GM10847 (cell line): ENCODE measurements around the gene UBLCP1.

Source experiments
- POLR2A ChIP-seq: IDR thresholded peaks from 2 replicates; pipeline ENCODE4 v1.6.1; 2011; ENCODE audit not compliant: insufficient read length; ENCODE audit errors: extremely low read depth

The UBLCP1 gene

GRCh38 chr5:159262859-159263568, at the start of gene UBLCP1:
TSS of gene UBLCP1 (plus strand) at chr5:159263290. CDS start at chr5:159268916, 5,626 bp downstream.
- TF ChIP-seq POLR2A = peak; percentile 82

GRCh38 chr5:159214486-159215271, 48.4 kb upstream of the UBLCP1 start:
- no peak for TF ChIP-seq POLR2A

GRCh38 chr5:159215886-159216285, 47.2 kb upstream of the UBLCP1 start:
- TF ChIP-seq POLR2A = no peak

- no peak for TF ChIP-seq POLR2A
Measured at GRCh38 chr5:159216454-159216853, 46.6 kb upstream of the UBLCP1 start.

- TF ChIP-seq POLR2A = no peak
Measured at GRCh38 chr5:159217236-159217635, 45.9 kb upstream of the UBLCP1 start.

- TF ChIP-seq POLR2A = no peak
Measured at GRCh38 chr5:159218595-159219023, 44.5 kb upstream of the UBLCP1 start.

GRCh38 chr5:159220206-159220605, 42.9 kb upstream of the UBLCP1 start:
- TF ChIP-seq POLR2A = no peak

- TF ChIP-seq POLR2A = no peak
Measured at GRCh38 chr5:159223469-159223868, 39.6 kb upstream of the UBLCP1 start.

GRCh38 chr5:159224471-159224870, 38.6 kb upstream of the UBLCP1 start:
- TF ChIP-seq POLR2A = no peak

GRCh38 chr5:159226451-159226850, 36.6 kb upstream of the UBLCP1 start:
- no peak for TF ChIP-seq POLR2A

GRCh38 chr5:159227452-159227851, 35.6 kb upstream of the UBLCP1 start:
- TF ChIP-seq POLR2A = no peak

- no peak for TF ChIP-seq POLR2A
Measured at GRCh38 chr5:159230657-159231056, 32.4 kb upstream of the UBLCP1 start.

GRCh38 chr5:159231167-159231566, 31.9 kb upstream of the UBLCP1 start:
- TF ChIP-seq POLR2A = no peak

- TF ChIP-seq POLR2A = no peak
Measured at GRCh38 chr5:159240301-159240870, 22.7 kb upstream of the UBLCP1 start.

- TF ChIP-seq POLR2A = no peak
Measured at GRCh38 chr5:159241946-159242552, 21.0 kb upstream of the UBLCP1 start.

GRCh38 chr5:159242656-159243055, 20.4 kb upstream of the UBLCP1 start:
- no peak for TF ChIP-seq POLR2A
